HG02798 (cell line): ENCODE measurements around the gene AP4M1.

Experiments
- ATAC-seq: cut with Tn5 transposase; IDR thresholded peaks from one replicate; pipeline ENCODE4 v1.9.1; 2021; ENCODE audit warnings: mild to moderate bottlenecking; ENCODE audit not compliant: unreplicated experiment, poor library complexity

AP4M1 gene

GRCh38 chr7:100107125-100107737 is 5.8 kb downstream of the AP4M1 start:
- no peak for ATAC-seq

GRCh38 chr7:100107890-100108289 is 6.4 kb downstream of the AP4M1 start:
- ATAC-seq = no peak

- ATAC-seq = no peak
Observed at GRCh38 chr7:100109521-100110163, 8.2 kb downstream of the AP4M1 start.

- no peak for ATAC-seq
Observed at GRCh38 chr7:100111156-100111555, 9.7 kb downstream of the AP4M1 start.

GRCh38 chr7:100111914-100112313 is 10.5 kb downstream of the AP4M1 start:
- ATAC-seq = no peak

GRCh38 chr7:100115026-100115425 is 13.6 kb downstream of the AP4M1 start:
- ATAC-seq = no peak

GRCh38 chr7:100118388-100119071 is 17.1 kb downstream of the AP4M1 start:
- no peak for ATAC-seq

GRCh38 chr7:100119072-100119969 is 17.9 kb downstream of the AP4M1 start, which contains the start of the genes CNPY4 and TAF6:
CNPY4 (plus strand) TSS chr7:100119634; CDS start chr7:100119745, 111 bp downstream.
TAF6 (minus strand) TSS chr7:100119358; CDS start chr7:100114209, 5,149 bp downstream.
- peak; percentile 87 for ATAC-seq

- ATAC-seq = peak; percentile 14
Observed at GRCh38 chr7:100119970-100120732, 18.7 kb downstream of the AP4M1 start.

GRCh38 chr7:100120733-100121036 is 19.2 kb downstream of the AP4M1 start:
- ATAC-seq = no peak

GRCh38 chr7:100122067-100122466 is 20.6 kb downstream of the AP4M1 start:
- ATAC-seq = no peak

- no peak for ATAC-seq
Observed at GRCh38 chr7:100122568-100122967, 21.1 kb downstream of the AP4M1 start.

GRCh38 chr7:100124301-100125230 is 23.1 kb downstream of the AP4M1 start:
- ATAC-seq = no peak

- ATAC-seq = no peak
Observed at GRCh38 chr7:100126239-100126930, 24.9 kb downstream of the AP4M1 start.

- ATAC-seq = peak; percentile 66
Observed at GRCh38 chr7:100126931-100127865, 25.8 kb downstream of the AP4M1 start, which contains the start of gene MBLAC1. MBLAC1 (plus strand) TSS chr7:100126967; CDS start chr7:100127396, 429 bp downstream.

- no peak for ATAC-seq
Observed at GRCh38 chr7:100127866-100128636, 26.6 kb downstream of the AP4M1 start.
